ENCODE measurements around the gene SYNE2.

The SYNE2 gene

GRCh38 chr14:63855281-63855680 lies 2.5 kb downstream of the SYNE2 start:
- Histone ChIP-seq H3K4me2 (ENCODE audit: low read length) (peak overlapping the region; percentile 95), H3K4me3 (ENCODE audit: low read length) (peak overlapping the region; percentile 98), H3K9me2 (replicated peaks; ENCODE audit: control insufficient read depth, low read length) (no peaks in the 10 kb centered on the region), H4K20me1 (ENCODE audit: control insufficient read depth, insufficient read depth, low read depth, low read length) (peaks cover 10% of the 10 kb centered on the region; the same call in 1 of the 2 replicates), H3K27me3 (ENCODE audit: control insufficient read depth, low read length) (no peaks in the 10 kb centered on the region), H3K9me3 (ENCODE audit: control insufficient read depth, insufficient read depth, low read length) (no peaks in the 10 kb centered on the region), H3K4me1 (ENCODE audit: control insufficient read depth, low read length) (peaks cover 57% of the 10 kb centered on the region), H3K79me2 (ENCODE audit: control insufficient read depth, low read length) (peaks cover 81% of the 10 kb centered on the region), H3F3A (ENCODE audit: control insufficient read depth, insufficient read depth) (peaks cover 19% of the 10 kb centered on the region), H3K36me3 (ENCODE audit: control insufficient read depth, low read length) (peaks cover 38% of the 10 kb centered on the region), H3K27ac (ENCODE audit: low read depth, low read length) (peak overlapping the region; percentile 99)
- TF ChIP-seq EZH2phosphoT487 (IDR thresholded peaks at IDR 0.05; ENCODE audit: borderline replicate concordance, low read length) = no peak
- TF ChIP-seq, protein P1, sequence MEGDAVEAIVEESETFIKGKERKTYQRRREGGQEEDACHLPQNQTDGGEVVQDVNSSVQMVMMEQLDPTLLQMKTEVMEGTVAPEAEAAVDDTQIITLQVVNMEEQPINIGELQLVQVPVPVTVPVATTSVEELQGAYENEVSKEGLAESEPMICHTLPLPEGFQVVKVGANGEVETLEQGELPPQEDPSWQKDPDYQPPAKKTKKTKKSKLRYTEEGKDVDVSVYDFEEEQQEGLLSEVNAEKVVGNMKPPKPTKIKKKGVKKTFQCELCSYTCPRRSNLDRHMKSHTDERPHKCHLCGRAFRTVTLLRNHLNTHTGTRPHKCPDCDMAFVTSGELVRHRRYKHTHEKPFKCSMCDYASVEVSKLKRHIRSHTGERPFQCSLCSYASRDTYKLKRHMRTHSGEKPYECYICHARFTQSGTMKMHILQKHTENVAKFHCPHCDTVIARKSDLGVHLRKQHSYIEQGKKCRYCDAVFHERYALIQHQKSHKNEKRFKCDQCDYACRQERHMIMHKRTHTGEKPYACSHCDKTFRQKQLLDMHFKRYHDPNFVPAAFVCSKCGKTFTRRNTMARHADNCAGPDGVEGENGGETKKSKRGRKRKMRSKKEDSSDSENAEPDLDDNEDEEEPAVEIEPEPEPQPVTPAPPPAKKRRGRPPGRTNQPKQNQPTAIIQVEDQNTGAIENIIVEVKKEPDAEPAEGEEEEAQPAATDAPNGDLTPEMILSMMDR (IDR thresholded peaks at IDR 0.05; ENCODE audit: low read depth, low read length, poor library complexity, severe bottlenecking) = no peak

DNA sequence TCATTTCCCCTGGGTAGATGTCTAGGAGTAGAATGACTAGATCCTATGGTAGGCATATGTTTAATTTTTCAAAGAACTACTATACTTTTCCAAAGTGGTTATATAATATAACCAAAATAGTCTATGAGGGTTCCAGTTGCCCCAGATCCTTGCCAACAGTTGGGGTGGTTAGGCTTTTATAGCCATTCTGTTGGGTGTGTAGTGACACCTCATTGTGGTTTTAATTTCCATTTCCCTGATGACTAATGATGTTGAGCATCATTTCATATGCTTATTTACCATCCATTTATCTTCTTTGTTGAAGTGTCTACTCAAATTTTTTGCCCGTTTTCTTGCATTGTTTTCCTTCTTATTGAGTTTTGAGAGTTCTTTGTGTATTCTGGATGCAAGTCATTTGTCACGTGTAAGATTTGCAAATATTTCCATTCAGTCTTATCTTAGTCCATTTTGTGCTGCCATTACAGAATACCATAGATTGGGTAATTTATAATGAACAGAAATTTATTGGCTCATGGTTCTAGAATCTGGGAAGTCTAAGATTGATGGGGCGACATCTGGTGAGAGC lies 4.7 kb downstream of the SYNE2 start:
- Histone ChIP-seq H3K9me3 (ENCODE audit: control insufficient read depth, insufficient read depth, low read length) (no peaks in the 10 kb centered on the region), H3K79me2 (ENCODE audit: control insufficient read depth, low read length) (peaks cover 98% of the 10 kb centered on the region), H3K4me3 (ENCODE audit: low read length) (peak overlapping the region; percentile 98)

DNA sequence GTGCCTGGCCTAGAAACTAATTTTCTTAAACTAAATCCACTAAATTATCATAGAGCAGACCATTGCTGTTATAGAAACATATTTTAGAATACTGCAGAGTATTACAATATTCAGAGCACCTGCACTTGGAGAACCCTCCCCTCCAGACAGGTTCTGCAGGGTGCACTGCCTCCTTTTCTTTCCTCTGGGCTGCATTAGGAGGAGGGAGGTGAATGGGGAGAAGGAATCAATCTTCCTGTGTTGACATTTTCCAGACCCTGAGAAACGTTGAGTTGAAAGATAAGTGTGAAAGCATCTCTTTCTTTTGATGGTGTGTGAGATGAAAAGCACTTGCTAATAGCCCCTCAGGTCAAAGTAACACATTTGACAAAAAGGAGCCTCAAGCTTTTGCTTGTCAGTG lies 7.3 kb downstream of the SYNE2 start:
- Histone ChIP-seq H3K27me3 (ENCODE audit: control insufficient read depth, low read length) (no peaks in the 10 kb centered on the region), H4K20me1 (ENCODE audit: control insufficient read depth, insufficient read depth, low read depth, low read length) (peaks cover 6% of the 10 kb centered on the region; the same call in 1 of the 2 replicates), H3K9me2 (replicated peaks; ENCODE audit: control insufficient read depth, low read length) (no peaks in the 10 kb centered on the region), H3K4me1 (ENCODE audit: control insufficient read depth, low read length) (peaks cover 94% of the 10 kb centered on the region), H3K36me3 (ENCODE audit: control insufficient read depth, low read length) (peaks cover 40% of the 10 kb centered on the region), H3K4me3 (ENCODE audit: low read length) (peak overlapping the region; percentile 71), H3K27ac (ENCODE audit: low read depth, low read length) (peak overlapping the region; percentile 99), H3K79me2 (ENCODE audit: control insufficient read depth, low read length) (peaks cover 96% of the 10 kb centered on the region), H3F3A (ENCODE audit: control insufficient read depth, insufficient read depth) (peaks cover 49% of the 10 kb centered on the region), H3K4me2 (ENCODE audit: low read length) (peak overlapping the region; percentile 93), H3K9me3 (ENCODE audit: control insufficient read depth, insufficient read depth, low read length) (no peaks in the 10 kb centered on the region)
- TF ChIP-seq, protein P1 (IDR thresholded peaks at IDR 0.05; ENCODE audit: low read depth, low read length, poor library complexity, severe bottlenecking) = no peak
- TF ChIP-seq EZH2phosphoT487 (IDR thresholded peaks at IDR 0.05; ENCODE audit: borderline replicate concordance, low read length) = no peak

More for the DNA sequence above, 4.7 kb downstream of the SYNE2 start:
- H3F3A ChIP-seq (ENCODE audit: control insufficient read depth, insufficient read depth) = peaks cover 38% of the 10 kb centered on the region
- no peaks in the 10 kb centered on the region for H3K9me2 ChIP-seq (replicated peaks; ENCODE audit: control insufficient read depth, low read length)
- peaks cover 38% of the 10 kb centered on the region for H3K36me3 ChIP-seq (ENCODE audit: control insufficient read depth, low read length)
- peak overlapping the region; percentile 95 for H3K4me2 ChIP-seq (ENCODE audit: low read length)
- no peak for TF ChIP-seq EZH2phosphoT487 (IDR thresholded peaks at IDR 0.05; ENCODE audit: borderline replicate concordance, low read length)
- TF ChIP-seq, protein P1 (IDR thresholded peaks at IDR 0.05; ENCODE audit: low read depth, low read length, poor library complexity, severe bottlenecking) = no peak
- peaks cover 72% of the 10 kb centered on the region for H3K4me1 ChIP-seq (ENCODE audit: control insufficient read depth, low read length)
- peak overlapping the region; percentile 99 for H3K27ac ChIP-seq (ENCODE audit: low read depth, low read length)
- H3K27me3 ChIP-seq (ENCODE audit: control insufficient read depth, low read length) = no peaks in the 10 kb centered on the region
- H4K20me1 ChIP-seq (ENCODE audit: control insufficient read depth, insufficient read depth, low read depth, low read length) = peaks cover 10% of the 10 kb centered on the region; the same call in 1 of the 2 replicates
